ENCODE results near the gene LCN2.
"Not testable (repeated sequence)": the region's sequence is repeated elsewhere in the genome, so short reads cannot be mapped to it uniquely, and the experiment has no call there.

Gene LCN2

DNA sequence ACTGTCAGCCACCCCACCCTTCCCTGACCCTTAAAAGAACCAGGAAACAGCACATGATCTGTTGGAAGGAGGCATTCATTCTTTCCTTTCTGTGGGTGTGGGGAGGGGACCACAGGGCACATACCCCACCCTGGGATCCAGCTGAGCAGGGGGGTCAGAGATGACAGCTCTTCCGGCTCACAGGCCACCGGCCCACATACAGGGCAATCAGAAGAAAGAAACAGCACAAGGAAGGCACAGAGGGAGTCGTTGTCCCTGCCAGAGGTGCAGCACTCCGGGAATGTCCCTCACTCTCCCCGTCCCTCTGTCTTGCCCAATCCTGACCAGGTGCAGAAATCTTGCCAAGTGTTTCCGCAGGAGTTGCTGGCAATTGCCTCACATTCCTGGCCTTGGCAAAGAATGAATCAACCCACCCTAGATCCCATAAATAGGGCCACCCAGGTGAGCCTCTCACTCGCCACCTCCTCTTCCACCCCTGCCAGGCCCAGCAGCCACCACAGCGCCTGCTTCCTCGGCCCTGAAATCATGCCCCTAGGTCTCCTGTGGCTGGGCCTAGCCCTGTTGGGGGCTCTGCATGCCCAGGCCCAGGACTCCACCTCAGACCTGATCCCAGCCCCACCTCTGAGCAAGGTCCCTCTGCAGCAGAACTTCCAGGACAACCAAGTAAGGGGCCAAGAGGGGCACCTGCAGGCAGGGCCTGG lies at the start of gene LCN2:
TSS of gene LCN2 (plus strand) at position 453 of the 701 bp plus-strand sequence. CDS start at position 526, 73 bp downstream.
- no peak for DNase-seq

DNA sequence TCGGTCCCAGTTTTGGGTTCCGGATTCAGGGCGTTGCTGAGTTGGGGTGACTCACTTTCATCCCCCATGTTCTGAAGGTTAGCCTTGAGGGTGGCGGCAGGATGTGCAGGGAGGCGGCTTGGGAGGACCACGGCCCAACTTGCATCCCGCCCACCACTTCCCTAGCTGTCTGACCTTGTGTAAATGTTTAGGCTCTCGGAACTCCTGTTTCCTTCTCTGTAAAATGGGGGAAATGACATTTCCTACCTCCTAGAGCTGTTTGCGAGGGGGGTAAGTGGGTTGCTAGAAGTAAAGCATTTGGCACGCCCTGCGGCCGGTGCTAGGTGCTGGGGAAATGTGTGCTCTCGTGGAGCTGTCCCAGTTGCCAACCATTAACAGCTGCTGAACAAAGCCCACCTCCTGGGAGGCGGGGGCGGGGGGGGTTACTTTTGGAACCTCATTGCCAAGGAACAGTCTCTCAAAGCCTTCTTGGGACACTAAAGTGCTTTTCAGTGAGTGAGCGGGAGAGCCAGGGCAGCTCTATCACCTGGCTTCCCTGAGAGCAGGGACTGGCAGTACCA lies 49.2 kb upstream of the LCN2 start:
- no peak for DNase-seq

- no peak for DNase-seq
Measured at GRCh38 chr9:128100581-128100980, 48.7 kb upstream of the LCN2 start.

- DNase-seq, result no peak
Measured at GRCh38 chr9:128101231-128101661, 48.0 kb upstream of the LCN2 start.

GRCh38 chr9:128101690-128102089 lies 47.6 kb upstream of the LCN2 start:
- DNase-seq, result no peak

GRCh38 chr9:128102196-128102595 lies 47.1 kb upstream of the LCN2 start:
- no peak for DNase-seq

- peak; percentile 39 for DNase-seq
Measured at GRCh38 chr9:128102861-128103588, 46.2 kb upstream of the LCN2 start.

DNA sequence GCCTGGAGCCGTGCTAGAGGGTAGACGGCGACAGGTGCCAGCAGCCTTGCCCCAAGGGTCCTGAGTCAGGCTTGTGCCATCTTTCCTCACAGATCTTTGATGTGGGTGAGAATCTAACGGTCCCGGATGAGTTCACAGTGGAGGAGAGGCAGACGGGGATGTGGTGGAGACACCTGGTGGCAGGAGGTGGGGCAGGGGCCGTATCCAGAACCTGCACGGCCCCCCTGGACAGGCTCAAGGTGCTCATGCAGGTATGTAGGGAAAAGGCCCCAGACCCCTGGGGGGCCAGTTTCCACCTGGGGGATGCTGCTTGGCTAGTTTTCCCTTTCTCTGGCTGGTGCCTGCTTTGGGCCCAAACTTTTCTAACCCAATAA lies 45.7 kb upstream of the LCN2 start:
- peak; percentile 31 for DNase-seq

DNA sequence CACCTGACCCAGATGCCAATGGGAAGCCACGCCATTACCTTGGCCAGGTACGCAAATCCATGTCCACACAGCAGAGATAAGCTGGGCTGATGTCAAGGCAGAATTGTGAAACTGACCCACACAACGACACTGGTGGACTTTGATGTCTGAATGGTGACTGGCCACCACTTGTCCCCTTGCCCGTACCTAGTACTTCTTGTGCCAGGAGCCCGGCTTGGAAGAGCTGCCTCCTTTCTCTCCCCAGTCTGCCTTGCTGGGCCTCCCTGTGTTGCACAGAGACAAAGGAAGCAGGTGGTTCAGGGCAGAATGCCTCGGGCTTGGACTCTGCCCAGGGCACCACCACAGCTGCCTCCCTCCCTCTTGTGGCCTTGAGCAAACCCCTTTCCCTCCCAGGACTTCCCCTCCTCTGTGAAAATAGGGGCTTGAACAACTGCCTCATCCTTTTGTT lies 45.1 kb upstream of the LCN2 start:
- no peak for DNase-seq

DNA sequence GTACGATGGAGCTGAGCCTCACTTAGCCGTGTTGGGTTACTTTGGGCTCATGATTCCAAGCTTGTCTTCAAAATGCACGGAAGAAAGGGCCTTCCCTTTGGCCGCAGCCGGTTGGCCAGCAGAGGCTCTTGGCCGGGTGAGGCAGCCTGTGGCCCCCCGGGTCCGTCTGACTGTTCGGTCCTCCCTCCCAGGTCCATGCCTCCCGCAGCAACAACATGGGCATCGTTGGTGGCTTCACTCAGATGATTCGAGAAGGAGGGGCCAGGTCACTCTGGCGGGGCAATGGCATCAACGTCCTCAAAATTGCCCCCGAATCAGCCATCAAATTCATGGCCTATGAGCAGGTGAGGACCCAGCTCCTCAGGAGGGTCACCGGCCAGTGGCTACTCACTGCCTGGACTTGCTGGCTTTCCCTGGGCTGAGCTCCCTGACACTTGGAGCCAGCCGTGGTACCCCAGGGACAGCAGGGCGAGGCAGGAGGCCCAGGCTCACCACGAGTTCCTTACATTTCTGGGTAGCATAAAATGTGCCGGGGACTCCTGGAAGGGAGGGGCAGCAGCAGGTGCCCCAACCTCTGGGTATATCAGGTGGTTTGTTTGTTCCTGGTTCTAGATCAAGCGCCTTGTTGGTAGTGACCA lies 43.6 kb upstream of the LCN2 start:
- DNase-seq, result no peak

DNA sequence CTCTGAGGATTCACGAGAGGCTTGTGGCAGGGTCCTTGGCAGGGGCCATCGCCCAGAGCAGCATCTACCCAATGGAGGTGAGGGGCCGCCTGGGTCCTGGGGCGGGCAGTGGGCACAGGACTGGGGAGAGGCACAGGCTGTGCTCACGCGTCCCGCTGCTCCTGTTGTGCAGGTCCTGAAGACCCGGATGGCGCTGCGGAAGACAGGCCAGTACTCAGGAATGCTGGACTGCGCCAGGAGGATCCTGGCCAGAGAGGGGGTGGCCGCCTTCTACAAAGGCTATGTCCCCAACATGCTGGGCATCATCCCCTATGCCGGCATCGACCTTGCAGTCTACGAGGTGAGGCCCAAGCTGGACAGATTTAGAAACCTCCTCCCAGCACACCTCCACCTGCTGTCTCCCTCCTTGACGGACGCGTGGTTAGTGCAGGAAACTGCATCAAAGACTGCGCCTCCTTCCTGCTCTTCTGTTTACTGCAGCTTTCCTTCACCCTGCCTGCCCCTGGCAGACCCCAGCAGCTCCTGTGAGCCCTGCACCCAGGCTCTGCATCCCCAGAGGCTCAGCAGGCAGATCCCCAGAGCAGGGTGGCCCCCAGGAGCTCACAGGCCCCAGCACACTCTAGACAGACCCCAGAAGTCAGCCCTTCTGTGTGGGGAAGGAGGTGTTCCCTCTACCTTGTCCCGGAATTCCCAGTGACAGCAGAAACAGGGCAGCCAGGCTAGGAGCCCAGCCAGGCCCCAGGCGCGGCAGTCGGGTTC lies 42.9 kb upstream of the LCN2 start:
- no peak for DNase-seq

DNA sequence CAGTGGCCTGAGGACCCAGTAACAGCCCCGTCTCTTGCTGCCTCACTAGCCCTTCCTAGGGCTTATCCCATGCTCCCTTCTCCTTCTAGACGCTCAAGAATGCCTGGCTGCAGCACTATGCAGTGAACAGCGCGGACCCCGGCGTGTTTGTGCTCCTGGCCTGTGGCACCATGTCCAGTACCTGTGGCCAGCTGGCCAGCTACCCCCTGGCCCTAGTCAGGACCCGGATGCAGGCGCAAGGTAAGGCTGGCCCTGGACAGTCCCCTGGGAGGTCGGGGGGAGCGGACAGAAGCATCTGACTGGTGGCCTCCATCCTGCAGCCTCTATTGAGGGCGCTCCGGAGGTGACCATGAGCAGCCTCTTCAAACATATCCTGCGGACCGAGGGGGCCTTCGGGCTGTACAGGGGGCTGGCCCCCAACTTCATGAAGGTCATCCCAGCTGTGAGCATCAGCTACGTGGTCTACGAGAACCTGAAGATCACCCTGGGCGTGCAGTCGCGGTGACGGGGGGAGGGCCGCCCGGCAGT lies 42.2 kb upstream of the LCN2 start:
- no peak for DNase-seq

GRCh38 chr9:128107468-128108268 lies 41.6 kb upstream of the LCN2 start:
- no peak for DNase-seq

GRCh38 chr9:128108269-128109049 lies 40.8 kb upstream of the LCN2 start:
- DNase-seq, result no peak

GRCh38 chr9:128109050-128109709 lies 40.1 kb upstream of the LCN2 start:
- no peak for DNase-seq

GRCh38 chr9:128111726-128112125 lies 37.5 kb upstream of the LCN2 start:
- DNase-seq, result not testable (repeated sequence)

GRCh38 chr9:128113526-128114325 lies 35.5 kb upstream of the LCN2 start:
- DNase-seq, result no peak

GRCh38 chr9:128114326-128115186 lies 34.7 kb upstream of the LCN2 start:
- no peak for DNase-seq
